Activated naive CD4-positive, alpha-beta T cell treated with anti-CD3 and anti-CD28 coated beads, Interleukin-2, amount 50 U/mL, for 16 hours (primary cell): ENCODE results near the gene VGLL4.
"Not testable (repeated sequence)": the region's sequence is repeated elsewhere in the genome, so short reads cannot be mapped to it uniquely, and the experiment has no call there.

Experiments
- DNase-seq: peaks from one replicate; pipeline ENCODE4 v3.0.0-alpha.2; 2020

VGLL4 gene

DNA sequence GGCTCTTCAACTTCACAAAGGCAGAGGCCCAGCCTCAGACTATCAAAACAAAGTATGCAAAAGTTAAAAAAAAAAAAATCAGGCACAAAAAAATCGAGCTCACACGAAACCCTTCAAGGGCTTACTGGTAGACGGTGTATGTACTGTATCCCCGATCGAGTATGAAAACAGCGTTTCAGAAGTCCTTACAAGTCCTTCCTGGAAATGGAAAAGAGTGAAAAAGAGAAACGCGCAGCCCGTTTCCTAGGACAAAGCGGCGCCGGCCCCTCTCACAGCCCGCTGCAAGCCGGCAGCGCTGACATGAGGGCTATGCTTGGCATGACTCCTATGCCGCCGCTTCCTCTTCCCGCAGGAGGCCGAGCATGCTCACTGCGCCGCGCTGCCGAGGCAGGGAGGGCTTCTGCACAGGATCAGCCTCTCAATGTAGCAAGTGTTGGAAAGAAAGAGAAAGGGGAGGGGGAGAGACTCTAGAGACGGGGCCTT is at the start of gene VGLL4:
Gene VGLL4, minus strand, starts transcription at position 311 of the 483 bp plus-strand sequence. CDS start 397 bp downstream, outside the sequence.
- DNase-seq, result peak; percentile 71

- DNase-seq, result no peak
Observed at GRCh38 chr3:11692532-11692813, 48.8 kb upstream of the VGLL4 start.

DNA sequence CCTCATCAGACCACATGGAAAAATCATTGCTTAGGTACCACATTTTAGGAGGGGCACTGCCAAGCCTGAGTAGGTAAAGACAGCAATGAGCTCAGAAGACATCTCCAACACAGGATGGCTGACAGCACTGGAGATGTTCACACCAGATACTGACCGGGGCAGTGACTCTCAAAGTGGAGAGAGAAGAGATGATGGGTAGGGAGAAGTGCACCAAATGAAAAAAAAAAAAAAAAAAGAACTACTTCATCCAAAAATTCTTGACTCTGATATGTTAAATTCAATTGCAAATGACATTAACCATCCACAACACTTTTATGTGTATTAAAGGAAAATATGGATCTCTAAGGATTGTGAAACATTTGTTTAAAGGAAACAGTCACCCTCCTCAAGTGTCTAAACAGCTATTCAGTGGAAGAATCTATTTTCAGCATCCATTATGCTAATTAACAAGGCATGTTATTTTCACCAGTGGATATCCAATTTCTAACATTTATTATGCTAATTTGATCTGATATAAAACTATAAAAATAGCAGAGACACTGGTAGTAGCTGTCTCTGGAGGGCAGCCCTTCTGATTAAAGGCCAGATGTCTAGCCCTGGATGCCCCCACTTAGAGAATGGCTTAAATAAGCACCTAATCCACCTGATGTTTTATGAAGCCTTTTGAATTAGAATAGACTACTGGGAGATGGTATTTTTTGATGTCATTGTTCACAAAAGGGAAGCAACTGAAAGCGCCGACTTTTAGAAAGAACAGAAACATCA is 48.2 kb upstream of the VGLL4 start:
- DNase-seq, result no peak

DNA sequence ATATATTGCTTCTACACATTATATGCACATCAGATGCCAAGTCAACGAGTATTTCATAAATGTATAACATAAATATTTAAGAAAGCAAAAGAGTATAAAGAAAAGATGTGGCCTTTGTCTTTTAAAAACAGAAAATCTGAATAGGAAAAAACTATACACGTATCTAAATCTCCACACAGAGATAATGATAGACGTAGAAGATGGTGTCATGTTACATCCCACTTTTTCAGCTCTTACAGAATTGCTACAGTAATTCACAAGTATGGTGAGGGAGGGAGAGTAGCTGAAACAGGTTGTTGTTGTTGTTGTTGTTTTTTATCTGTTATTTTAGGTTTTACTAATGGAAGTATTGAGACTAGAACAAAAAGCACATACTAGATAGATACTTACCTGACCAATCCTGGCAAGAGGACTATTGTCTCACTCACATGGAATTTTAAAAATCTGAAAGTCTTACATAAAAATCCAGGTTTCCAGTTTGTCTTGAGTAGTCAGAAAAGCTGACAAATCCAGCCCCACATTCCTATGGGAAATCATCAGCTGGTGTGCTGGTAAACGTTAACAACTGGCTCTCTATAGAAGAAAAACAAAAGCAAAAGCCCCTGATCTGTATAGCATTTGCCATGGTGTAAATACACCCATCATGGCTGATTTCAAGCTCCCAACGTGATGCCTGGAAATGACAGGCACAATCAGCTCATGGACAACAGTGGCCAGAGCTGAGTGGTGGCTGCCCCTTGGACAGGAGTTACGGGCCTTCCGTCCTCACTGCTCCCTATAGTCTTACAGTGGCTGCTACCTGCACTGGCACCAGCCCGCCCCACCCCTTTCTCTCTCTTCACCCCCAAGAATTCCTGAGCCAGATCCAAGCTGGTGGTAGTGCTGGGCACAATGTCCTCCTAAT is 47.4 kb upstream of the VGLL4 start:
- no peak for DNase-seq

- no peak for DNase-seq
Observed at GRCh38 chr3:11689749-11690148, 46.0 kb upstream of the VGLL4 start.

GRCh38 chr3:11684980-11685379 is 41.3 kb upstream of the VGLL4 start:
- not testable (repeated sequence) for DNase-seq

GRCh38 chr3:11680509-11680908 is 36.8 kb upstream of the VGLL4 start:
- no peak for DNase-seq

DNA sequence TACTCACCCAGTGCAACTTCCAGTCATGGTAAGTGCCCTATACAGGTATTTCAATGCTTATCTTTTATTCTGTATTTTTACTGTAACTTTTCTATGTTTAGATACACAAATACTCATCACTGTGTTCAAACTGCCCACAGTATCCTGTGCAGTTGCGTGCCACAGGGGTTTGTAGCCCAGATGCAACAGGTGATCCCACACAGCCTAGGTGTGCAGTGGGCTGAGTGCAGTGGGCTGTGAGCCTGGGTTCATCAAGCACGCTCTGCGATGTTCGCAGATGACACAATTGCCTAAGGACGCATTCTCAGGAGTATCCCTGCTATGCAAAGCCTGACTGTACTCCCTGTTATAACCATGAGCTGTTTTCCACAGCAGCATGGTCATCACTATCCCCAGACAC is 36.2 kb upstream of the VGLL4 start:
- DNase-seq, result no peak

DNA sequence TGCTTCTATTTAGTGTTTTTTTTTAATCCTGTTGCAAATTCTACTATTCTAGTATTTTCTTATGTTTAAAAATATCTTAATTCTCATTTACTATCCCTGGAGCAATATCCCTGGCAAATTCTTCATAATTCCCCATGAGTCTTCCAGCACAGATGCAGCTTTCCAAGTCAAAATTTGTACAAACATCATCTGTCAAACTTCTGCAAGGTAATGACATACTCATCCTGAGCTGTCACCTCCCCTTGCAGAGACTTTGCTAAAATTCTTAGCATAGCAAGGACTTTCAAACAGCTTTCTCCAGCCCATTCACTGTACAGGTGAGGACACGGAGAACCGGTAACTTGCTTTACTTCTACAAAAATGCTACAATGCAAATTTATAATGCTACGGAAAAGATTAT is 28.6 kb upstream of the VGLL4 start:
- no peak for DNase-seq

DNA sequence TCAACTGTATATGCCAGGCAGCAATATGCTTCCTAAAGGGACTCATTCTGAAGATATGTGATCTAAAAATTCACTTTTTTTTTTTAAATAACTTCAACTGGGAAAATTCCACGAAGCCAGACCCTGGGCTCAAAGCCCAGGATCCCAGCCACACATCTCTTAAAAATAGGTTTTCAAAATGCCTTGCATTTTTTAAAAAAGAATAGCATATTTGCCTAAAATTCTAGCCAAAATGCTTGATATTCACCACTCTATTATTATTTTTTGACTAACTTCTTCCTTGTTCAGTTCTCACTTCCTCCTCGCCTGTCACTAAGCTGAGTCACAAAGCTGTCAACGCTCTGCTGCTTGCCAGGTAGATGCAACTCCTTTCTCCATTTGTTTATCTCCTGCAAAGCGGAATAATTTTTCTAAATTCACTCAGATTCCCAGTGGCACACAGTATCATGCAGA is 28.0 kb upstream of the VGLL4 start:
- DNase-seq, result no peak

DNA sequence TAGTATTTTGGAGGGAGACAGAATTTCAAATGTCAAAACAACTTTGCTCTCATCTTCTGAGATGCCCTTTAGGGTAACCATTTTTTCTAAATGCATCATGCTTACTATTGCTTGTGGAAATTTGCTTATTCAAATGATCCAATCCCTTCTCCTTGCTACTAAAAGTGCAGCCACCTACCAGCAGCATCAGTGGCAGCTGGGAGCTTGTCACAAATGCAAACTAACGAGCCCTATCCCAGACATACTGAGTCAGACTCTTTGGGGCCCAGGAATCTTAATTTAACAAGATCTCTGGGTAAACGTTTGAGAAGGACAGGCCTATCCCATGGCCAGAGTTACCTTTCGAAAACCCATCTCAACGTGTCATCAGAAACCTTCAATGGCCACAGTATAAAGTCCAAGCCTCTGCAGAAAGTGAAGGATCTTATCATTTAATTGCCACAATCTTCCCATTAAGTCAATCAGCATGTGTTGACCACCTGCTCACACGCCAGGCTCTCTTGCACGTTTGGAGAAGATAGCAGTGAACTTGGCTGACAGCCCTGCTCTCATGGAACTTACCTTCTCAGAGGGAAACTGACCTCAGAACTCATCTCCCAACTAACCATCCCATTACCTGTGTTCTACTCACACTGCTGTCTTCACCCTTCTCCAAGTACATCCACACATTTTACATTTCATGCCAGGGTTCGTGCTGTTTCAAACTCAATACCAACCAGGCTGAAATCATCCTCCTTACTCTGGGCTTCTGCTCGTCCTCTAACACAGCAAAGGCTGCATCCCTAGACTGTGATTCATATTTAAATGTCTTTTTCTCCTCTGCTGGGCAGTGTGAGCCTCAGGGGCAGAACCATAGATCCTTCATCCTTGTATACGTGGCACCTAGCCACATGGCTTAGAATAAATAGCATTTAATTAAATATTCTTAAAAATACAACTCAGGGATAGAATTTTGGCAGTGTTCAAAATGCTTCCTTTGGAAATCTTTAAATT is 24.8 kb upstream of the VGLL4 start:
- no peak for DNase-seq

- DNase-seq, result no peak
Observed at GRCh38 chr3:11665331-11665730, 21.6 kb upstream of the VGLL4 start.

DNA sequence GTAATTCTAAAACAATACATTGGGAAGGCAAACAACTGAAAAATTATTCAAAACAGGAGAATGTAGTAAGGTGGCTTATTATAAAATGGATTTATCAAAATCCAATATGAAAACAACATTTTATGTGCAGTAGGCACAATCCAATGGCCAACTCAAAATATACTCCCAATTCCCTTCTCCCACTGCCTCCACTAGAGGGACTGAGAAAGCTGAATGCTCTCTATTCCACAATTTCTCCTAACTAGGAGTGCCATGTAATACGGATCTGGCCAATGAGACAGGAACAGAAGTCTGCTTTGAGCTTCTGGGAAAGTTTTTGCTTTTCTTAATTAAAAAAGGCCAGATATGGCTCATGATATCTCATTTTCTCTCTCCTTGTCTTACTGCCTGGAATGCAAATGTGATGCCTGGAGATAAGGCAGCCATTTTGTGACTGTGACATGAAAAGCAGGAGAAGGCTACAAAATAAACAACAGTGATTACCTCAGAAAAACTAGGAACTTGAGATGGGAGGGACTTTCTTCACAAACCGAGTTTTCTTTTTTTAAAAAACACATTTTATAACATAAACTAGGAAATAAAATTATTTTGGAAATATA is 18.8 kb upstream of the VGLL4 start:
- no peak for DNase-seq

DNA sequence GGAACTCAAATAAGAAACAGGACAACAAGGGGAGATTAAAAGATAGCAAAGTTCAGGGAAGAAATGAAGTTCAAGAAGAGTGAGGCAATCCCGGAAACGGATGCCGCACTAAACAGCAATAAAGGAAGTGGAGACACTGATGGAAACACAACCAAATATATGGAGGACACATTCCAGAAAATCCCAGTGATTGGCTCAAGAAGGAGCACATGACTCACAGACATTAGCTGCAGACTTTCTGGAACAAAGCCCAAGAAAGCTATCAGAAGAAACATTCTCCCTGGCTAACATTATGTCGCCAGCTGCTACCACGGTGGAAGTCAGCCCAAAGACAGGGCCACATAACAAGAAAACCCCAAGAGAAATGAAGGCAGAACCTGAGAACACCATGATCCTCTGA is 18.1 kb upstream of the VGLL4 start:
- DNase-seq, result no peak

GRCh38 chr3:11661052-11661656 is 17.4 kb upstream of the VGLL4 start:
- no peak for DNase-seq

DNA sequence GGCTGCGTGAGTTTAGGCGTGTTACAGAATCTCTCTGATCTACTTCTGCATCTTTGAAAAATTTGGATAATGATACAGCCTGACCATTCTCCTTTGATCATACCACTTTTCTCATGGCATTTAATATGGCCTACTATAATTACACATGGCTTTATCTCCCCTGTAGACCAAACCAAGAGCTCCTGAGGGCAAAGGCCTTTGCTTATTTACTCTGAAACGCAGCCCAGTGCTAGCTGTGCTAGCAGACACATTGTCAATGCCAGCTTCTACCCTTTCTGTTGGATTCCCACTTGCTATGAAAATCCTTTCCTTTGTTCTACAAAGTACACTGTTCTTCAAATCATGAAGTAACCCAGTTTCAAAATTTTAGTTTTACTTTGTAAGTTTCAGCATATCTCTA is 16.5 kb upstream of the VGLL4 start:
- no peak for DNase-seq

GRCh38 chr3:11658180-11658579 is 14.5 kb upstream of the VGLL4 start:
- DNase-seq, result no peak

DNA sequence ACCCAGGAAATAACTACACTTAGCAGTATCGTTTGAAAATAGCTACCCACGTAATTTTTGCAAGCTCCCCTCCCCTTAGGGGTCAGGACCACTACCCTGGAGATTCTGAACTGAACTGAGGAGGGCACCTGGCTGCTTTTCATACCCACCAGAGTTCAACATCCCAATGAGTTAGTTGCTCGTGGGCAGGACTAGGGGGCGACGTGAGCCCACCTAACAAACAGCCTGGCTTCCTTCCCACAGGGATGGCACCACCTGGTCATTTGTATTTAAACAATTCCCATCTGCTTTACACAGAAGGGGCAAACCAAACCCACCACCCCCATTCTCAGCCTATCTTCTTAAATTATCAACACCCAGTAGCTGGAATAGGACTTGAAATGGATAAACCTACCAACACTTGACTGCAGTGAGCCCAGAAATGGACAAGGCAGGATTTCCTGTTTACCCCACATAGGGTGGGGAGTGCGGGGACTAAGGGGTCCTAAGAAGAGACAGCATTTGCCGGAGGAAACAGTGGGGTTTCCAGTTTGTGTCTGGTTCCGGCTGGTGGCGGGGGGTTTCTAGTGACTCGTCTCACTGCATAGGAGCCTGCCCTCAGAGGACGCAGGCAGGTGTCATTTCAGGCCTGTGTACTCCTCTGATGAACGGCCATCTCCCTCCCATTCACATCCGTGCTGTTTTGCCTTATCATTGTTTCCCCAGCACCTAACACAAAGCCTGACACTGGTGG is 11.6 kb upstream of the VGLL4 start:
- DNase-seq, result no peak

GRCh38 chr3:11654166-11654565 is 10.5 kb upstream of the VGLL4 start:
- DNase-seq, result no peak

DNA sequence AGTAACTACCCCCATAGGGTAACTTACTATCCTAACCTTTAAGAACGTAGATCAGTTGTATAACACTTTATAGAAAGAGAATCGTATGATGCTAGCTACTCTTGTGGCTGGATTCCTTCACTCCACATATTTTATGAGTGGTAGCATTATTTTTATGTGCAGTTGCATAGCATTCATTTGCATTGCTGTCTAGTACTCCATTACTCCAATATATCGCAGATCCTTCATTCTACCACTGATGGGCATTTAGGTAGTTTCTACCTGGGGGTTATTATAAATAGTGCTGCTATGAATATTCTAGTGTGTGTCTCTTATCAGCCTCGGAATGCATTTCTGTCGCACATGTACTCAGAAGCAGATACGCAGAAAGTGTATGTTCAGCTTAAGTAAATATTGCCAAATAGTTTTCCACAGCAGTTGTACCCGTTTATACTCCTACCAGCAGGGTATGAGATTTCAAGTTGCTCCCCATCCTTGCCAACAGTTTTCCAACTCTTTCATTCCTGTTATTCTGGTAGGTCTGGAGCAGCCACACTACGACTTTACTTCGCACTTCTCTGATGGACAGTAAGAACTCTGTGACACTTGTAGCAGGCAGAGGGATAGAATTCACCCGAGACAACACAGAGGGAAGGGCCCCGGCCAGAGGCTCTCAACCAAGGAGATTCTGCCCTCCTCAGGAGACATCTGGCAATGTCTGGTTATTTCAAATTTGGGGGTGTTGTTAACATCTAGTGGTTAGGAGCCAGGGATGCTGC is 9.8 kb upstream of the VGLL4 start:
- DNase-seq, result no peak
